Loucy (cell line): ENCODE data around the gene SCRN1.

Source experiments
- EZH2phosphoT487 ChIP-seq: fragments of 200-600 bp; IDR thresholded peaks from 2 replicates; pipeline ENCODE4 v1.6.1; 2018; ENCODE audit warnings: antibody characterized with exemption, mild to moderate bottlenecking, moderate library complexity, borderline replicate concordance
- TF ChIP-seq, protein P1 (sequence below): fragments of 200-600 bp; sonication (generic); conservative IDR thresholded peaks from 2 replicates; pipeline ENCODE4 v1.5.1; 2014; ENCODE audit warnings: mild to moderate bottlenecking, antibody characterized with exemption, low read length

DNA sequence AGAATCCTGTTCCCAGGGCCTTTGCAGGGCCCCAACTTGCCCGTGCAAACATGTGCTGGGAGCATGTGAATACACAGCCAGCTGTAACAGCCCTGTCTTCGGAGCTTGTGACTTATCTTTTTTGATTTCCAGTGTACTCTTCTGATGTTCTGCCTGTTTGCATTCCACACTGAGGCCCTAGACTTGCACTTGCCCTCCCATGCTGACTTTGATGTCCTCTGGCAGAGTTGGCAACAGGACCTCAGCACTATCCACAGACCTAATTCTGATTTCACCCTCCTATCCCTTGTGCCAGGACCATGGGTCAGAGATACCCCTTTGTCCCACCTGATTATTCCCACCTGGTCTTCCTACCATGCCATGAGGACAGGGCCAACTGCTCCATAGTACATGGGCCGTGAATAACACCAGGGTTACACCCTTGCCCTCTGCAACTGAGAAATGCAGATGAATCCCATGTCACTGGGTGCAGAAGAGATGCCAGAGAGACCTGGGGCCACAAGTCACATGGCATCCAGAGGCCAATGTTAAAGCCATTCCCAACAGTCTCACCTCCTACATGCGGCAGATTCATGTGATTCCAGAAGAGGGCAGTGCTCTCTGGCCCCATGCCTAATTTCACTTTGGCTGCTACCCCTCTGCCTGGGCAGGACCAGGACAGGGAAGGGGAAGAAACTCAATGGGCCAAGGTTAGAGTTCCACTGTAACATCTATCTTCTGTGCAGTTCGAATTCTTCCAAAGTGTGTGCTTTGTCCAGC is 43.0 kb downstream of the SCRN1 start:
- TF ChIP-seq, protein P1, sequence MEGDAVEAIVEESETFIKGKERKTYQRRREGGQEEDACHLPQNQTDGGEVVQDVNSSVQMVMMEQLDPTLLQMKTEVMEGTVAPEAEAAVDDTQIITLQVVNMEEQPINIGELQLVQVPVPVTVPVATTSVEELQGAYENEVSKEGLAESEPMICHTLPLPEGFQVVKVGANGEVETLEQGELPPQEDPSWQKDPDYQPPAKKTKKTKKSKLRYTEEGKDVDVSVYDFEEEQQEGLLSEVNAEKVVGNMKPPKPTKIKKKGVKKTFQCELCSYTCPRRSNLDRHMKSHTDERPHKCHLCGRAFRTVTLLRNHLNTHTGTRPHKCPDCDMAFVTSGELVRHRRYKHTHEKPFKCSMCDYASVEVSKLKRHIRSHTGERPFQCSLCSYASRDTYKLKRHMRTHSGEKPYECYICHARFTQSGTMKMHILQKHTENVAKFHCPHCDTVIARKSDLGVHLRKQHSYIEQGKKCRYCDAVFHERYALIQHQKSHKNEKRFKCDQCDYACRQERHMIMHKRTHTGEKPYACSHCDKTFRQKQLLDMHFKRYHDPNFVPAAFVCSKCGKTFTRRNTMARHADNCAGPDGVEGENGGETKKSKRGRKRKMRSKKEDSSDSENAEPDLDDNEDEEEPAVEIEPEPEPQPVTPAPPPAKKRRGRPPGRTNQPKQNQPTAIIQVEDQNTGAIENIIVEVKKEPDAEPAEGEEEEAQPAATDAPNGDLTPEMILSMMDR: peak; percentile 52
- no peak for TF ChIP-seq EZH2phosphoT487
